Fibroblast of pulmonary artery (primary cell): ENCODE data around the gene SEC14L5.

Source experiments
- DNase-seq: peaks from one replicate; pipeline ENCODE4 v3.0.0-alpha.2; 2010; ENCODE audit warnings: low read depth
- H3K4me3 ChIP-seq: replicated peaks from 2 replicates; pipeline ENCODE4 v1.5.1; 2011; ENCODE audit warnings: low read depth, mild to moderate bottlenecking, control low read depth, low read length, moderate library complexity
- TF ChIP-seq, protein P1 (sequence below): IDR thresholded peaks from 2 replicates; pipeline ENCODE4 v1.5.1; 2011; ENCODE audit warnings: mild to moderate bottlenecking, control low read depth, low read length, inconsistent platforms; ENCODE audit errors: missing control alignments

SEC14L5 gene

DNA sequence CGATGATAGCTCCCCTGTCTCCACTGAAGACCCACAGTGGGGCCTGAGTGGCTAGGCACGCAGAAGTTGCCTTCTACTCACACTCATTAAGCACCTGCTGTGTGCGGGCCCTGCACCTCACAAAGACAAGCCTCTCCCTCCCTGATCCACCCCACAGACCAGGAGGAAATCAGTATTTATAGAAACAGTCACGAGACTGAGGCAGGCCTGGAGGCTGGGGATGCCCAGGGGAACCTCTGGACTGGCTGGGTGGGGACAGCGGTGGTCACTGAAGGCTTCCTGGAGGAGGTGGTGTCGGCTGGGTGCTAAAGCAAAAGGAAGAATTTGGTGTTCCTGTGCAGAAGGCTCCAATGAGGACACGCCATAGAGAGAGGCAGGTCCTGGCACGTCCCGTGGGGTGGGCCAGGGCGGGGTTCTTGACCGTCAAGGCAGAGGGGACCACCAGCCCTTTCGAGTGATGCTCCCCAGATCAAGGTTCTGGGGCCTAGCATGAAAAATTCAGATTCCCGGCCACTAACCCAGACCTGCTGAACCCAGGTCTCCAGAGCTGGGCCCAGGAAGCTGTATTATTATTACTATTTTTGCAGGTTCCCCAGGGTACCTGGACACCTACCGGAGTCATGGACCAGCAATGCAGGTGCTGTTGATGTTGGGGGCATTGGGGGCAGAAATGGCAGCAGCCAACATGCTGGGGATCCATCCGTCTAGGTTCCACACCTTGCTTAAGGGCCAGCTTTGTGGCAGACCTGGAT is 44.2 kb upstream of the SEC14L5 start:
- DNase-seq, result no peak
- H3K4me3 ChIP-seq, result no peak overlapping the region
- TF ChIP-seq, protein P1, sequence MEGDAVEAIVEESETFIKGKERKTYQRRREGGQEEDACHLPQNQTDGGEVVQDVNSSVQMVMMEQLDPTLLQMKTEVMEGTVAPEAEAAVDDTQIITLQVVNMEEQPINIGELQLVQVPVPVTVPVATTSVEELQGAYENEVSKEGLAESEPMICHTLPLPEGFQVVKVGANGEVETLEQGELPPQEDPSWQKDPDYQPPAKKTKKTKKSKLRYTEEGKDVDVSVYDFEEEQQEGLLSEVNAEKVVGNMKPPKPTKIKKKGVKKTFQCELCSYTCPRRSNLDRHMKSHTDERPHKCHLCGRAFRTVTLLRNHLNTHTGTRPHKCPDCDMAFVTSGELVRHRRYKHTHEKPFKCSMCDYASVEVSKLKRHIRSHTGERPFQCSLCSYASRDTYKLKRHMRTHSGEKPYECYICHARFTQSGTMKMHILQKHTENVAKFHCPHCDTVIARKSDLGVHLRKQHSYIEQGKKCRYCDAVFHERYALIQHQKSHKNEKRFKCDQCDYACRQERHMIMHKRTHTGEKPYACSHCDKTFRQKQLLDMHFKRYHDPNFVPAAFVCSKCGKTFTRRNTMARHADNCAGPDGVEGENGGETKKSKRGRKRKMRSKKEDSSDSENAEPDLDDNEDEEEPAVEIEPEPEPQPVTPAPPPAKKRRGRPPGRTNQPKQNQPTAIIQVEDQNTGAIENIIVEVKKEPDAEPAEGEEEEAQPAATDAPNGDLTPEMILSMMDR, result no peak

DNA sequence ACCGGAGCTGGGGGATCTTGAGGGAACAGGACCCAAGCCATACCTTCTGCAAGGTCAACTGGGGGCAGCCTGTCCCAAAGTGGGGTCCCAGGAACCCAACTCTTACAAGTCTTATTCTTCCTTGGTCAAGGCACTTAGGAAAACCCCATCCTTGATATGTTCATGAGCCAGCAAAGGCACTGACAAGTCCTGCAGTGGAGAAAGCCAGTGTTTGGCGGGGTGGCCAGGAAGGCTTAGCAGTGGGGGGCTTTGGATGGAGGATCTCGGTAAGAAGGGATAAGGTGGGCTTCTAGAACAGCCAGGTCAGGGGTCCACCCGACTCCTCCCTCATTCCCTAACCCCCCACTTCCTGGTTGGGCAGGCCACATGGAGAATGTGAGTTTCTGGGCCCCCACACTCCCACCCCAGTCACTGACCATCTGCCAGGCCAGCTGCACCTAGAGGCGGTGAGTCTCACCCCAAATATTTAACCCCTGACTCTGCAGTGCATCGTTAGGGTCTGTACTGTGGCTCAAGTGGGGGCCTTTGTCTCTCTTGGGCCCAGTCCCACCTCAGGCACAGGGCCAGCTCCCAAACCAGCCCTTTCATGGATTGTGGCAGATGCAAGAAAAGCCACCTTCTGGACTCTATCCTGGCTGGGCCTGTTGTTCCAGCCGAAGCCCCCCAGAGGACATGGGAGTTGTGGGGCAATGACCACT is 43.5 kb upstream of the SEC14L5 start:
- TF ChIP-seq, protein P1, result no peak
- no peak overlapping the region for H3K4me3 ChIP-seq
- DNase-seq, result no peak

DNA sequence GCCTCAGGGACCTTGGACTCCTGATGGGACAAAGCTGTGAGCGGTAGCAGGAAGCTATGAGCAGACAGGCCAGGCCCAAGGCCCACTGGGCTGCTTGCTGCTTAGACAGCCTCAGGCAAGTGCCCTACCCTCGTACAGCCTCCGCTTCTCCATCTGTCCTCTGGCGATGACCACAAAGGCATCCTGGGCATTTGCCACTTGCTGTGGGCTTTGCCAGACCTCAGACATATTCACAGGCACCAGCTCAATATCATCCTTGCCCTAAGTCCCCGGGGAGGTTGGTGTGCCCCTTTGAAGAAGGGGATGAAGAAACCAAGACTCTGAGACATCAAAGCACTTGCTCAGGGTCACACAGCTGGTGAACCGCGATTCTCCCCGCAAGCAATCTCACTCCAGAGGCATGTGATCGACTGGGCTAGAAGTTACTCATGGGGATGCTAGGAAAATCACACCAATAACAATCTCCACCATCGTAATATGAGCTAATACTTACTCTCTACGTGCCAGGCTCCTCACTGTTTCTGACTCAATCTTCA is 42.8 kb upstream of the SEC14L5 start:
- TF ChIP-seq, protein P1, result no peak
- H3K4me3 ChIP-seq, result no peak overlapping the region
- DNase-seq, result peak; percentile 29

DNA sequence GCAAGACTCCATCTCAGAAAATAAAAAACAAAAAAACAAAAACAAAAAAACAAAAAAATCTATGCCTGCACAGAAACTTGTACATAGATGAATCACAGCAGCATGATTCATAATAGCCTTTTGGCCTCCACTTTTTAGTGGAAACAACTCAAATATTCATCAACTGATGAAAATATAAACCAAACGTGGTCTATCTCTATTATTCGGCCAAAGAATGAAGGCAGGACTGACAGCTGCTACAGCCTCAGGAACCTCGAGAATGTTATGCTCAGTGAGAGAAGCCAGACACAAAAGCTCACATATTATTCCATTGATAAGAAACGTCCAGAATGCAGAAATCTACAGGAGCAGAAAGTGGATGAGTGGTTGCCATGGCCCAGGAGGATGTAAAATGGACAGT is 41.0 kb upstream of the SEC14L5 start:
- H3K4me3 ChIP-seq, result no peak overlapping the region
- TF ChIP-seq, protein P1, result no peak
- peak; percentile 29 for DNase-seq

DNA sequence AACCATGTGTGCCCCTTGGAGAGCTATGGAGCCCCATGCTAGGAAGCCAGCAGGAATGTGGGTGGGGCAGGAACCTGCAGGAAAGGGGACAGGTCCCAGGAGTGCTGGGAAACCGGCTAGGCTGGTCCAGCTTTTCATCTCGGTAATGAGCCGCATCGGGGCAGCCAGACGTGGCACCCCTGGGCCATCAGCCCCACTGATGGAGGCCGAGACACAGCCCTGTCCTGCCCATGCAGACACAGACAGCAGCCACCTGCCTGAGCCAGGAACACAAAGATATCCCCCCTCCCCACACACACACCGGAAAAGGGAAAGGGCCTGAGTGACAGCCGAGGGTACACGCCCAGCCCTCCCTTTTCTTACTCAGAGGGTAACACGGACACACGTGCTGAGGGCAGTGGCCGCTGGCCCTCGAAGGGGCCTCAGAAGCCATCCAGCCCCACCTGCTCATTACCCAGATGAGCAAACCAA is 39.3 kb upstream of the SEC14L5 start:
- no peak overlapping the region for H3K4me3 ChIP-seq
- no peak for DNase-seq
- TF ChIP-seq, protein P1, result no peak

DNA sequence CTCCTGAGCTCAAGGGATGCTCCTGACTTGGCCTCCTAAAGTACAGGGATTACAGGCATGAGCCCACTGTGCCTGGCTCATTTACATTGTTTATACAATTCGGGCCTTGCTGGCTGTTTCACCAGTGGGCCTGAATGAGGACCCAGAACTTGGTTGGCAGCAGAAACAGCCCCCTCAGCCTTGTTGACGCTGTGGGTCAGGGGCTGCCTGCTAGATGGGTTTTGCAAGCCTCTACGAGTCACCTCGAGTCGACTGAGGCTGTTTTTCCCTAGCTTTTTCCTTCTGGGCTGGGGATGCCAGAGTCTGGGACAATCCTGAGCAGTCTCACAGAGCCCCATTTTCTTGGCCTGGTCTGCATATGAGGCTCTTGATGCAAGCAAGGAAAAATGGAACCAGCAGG is 37.3 kb upstream of the SEC14L5 start:
- no peak for DNase-seq
- TF ChIP-seq, protein P1, result no peak

More for the DNA sequence above, 37.3 kb upstream of the SEC14L5 start:
- H3K4me3 ChIP-seq, result no peak overlapping the region
